ENCODE results near the gene NOVA1.

DNA sequence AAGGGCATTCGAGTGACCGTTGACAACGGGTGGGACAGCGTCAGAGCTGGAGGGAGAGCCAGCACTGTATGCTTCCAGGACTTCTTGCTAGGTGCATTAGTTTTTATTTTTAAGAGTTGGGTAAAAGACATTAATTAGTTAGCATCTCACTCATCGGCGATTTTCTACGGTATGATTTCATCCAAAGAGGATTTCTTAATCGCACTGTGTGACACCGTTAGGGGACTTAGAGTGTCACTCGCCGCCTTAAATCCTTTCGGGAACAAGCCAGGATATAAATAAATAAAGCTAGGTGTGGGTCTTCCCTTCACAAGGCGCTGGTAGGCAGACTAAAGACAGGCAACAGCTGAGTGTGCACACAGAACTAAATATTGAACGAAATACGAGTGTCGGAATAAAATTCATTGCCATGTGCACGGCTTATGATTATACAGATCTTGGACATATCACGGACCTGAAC lies 869 bp upstream of the NOVA1 start:
- TF ChIP-seq EZH2 (IDR thresholded peaks at IDR 0.05): no peak
- no peak for TF ChIP-seq POLR2AphosphoS5 (IDR thresholded peaks at IDR 0.05; ENCODE audit: borderline replicate concordance, low read depth, low read length)
- TF ChIP-seq FOXP2 (optimal IDR thresholded peaks at IDR 0.05; ENCODE audit: control extremely low read depth, extremely low read length, insufficient read depth): no peak
